Progenitor cell of endocrine pancreas (in vitro differentiated cells): ENCODE results near the gene CIDEC. TPM values are rescaled to one million over a fixed set of nuclear protein-coding genes. Genes with fewer than 3 reads are reported as not detected.

Experiments
- DNase-seq: peaks from one replicate; pipeline ENCODE4 v3.0.0; 2021; ENCODE audit warnings: low spot score; ENCODE audit not compliant: unreplicated experiment
- H3K27ac Mint-ChIP-seq: 2 replicates; pipeline ENCODE4 v1.8.0; 2021; ENCODE audit warnings: mild to moderate bottlenecking, moderate library complexity, mixed read lengths
- H3K27me3 Mint-ChIP-seq: 2 replicates; pipeline ENCODE4 v1.8.0; 2021; ENCODE audit warnings: mixed read lengths
- H3K36me3 Mint-ChIP-seq: 2 replicates; pipeline ENCODE4 v1.8.0; 2022; ENCODE audit warnings: mixed read lengths; ENCODE audit not compliant: insufficient read depth
- H3K4me1 Mint-ChIP-seq: 2 replicates; pipeline ENCODE4 v1.8.0; 2021; ENCODE audit warnings: low read depth, mixed read lengths
- H3K4me3 Mint-ChIP-seq: 2 replicates; pipeline ENCODE4 v1.8.0; 2021; ENCODE audit warnings: low read depth, mild to moderate bottlenecking, moderate library complexity, mixed read lengths
- H3K9me3 Mint-ChIP-seq: 2 replicates; pipeline ENCODE4 v1.8.0; 2021; ENCODE audit warnings: low read depth, mixed read lengths
- total RNA-seq: library from RNA; stranded (reverse); gene quantifications from 2 replicates; pipeline ENCODE4 v1.2.1, GENCODE V29; 2021
- TF ChIP-seq, protein P1 (sequence below): fragments of 200-600 bp; sonication (generic); IDR thresholded peaks from one replicate; pipeline ENCODE4 v1.5.0; 2021; ENCODE audit warnings: antibody characterized with exemption, mild to moderate bottlenecking; ENCODE audit not compliant: unreplicated experiment

The CIDEC gene
- total RNA-seq, 1 donor from 2014 or later: not detected

- H3K4me3 Mint-ChIP-seq: no peak overlapping the region
- TF ChIP-seq, protein P1, sequence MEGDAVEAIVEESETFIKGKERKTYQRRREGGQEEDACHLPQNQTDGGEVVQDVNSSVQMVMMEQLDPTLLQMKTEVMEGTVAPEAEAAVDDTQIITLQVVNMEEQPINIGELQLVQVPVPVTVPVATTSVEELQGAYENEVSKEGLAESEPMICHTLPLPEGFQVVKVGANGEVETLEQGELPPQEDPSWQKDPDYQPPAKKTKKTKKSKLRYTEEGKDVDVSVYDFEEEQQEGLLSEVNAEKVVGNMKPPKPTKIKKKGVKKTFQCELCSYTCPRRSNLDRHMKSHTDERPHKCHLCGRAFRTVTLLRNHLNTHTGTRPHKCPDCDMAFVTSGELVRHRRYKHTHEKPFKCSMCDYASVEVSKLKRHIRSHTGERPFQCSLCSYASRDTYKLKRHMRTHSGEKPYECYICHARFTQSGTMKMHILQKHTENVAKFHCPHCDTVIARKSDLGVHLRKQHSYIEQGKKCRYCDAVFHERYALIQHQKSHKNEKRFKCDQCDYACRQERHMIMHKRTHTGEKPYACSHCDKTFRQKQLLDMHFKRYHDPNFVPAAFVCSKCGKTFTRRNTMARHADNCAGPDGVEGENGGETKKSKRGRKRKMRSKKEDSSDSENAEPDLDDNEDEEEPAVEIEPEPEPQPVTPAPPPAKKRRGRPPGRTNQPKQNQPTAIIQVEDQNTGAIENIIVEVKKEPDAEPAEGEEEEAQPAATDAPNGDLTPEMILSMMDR: no peak
- H3K9me3 Mint-ChIP-seq: no peaks in the 10 kb centered on the region
- no peaks in the 10 kb centered on the region for H3K27me3 Mint-ChIP-seq
- H3K36me3 Mint-ChIP-seq: no peaks in the 10 kb centered on the region
- no peak for DNase-seq
- no peak overlapping the region for H3K27ac Mint-ChIP-seq
- H3K4me1 Mint-ChIP-seq: peaks cover 14% of the 10 kb centered on the region
Measured at GRCh38 chr3:9912294-9912935, 32.4 kb upstream of the CIDEC start.

- Mint-ChIP-seq H3K27ac (no peak overlapping the region), H3K27me3 (no peaks in the 10 kb centered on the region), H3K9me3 (no peaks in the 10 kb centered on the region), H3K4me1 (peaks cover 10% of the 10 kb centered on the region), H3K4me3 (no peak overlapping the region), H3K36me3 (no peaks in the 10 kb centered on the region)
- TF ChIP-seq, protein P1: no peak
- DNase-seq: no peak
Measured at GRCh38 chr3:9911863-9912262, 31.8 kb upstream of the CIDEC start.

GRCh38 chr3:9909221-9910013 is 29.4 kb upstream of the CIDEC start:
- DNase-seq: no peak
- Mint-ChIP-seq H3K4me3 (no peak overlapping the region), H3K9me3 (no peaks in the 10 kb centered on the region), H3K4me1 (peaks cover 2% of the 10 kb centered on the region), H3K36me3 (no peaks in the 10 kb centered on the region), H3K27me3 (no peaks in the 10 kb centered on the region), H3K27ac (no peak overlapping the region)
- TF ChIP-seq, protein P1: no peak

DNA sequence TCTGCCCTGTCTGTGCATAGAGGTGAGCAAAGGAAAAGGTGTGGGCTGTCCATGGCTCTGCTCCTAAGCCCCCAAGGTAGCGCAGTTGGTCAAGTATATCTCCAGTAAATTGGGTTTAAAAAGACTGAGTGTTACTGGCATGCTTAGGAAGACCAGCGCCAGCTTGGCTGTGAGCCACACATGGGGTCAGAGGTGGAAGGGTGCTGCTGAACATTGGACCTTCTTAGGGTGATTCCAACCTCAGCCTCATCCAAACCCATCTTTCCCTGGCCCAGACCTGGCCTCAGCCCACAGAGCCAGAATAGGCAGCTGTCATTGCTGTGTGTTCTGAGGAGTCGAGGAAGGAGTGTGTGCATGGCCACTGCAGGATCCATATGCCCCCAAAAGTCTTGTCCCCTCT is 28.2 kb upstream of the CIDEC start:
- peaks cover 3% of the 10 kb centered on the region for H3K4me1 Mint-ChIP-seq
- DNase-seq: no peak
- H3K9me3 Mint-ChIP-seq: no peaks in the 10 kb centered on the region
- no peak overlapping the region for H3K4me3 Mint-ChIP-seq
- no peaks in the 10 kb centered on the region for H3K36me3 Mint-ChIP-seq
- TF ChIP-seq, protein P1: no peak
- H3K27me3 Mint-ChIP-seq: no peaks in the 10 kb centered on the region
- H3K27ac Mint-ChIP-seq: no peak overlapping the region

DNA sequence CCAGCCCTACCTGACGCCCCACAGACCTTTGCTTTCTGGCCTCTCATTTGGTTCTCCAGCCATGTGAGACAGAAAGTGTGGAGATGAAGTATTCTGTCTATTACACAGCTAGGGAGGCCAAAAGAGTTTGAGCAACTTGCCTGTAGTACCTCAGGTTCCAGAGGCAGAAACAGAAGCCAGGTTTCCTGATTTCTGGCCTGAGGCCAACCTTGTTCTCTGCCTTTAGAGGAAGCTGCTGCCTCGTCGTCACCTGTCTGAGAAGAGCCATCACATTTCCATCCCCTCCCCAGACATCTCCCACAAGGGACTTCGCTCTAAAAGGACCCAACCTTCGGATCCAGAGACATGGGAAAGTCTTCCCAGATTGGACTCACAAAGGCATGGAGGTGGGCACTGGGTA is 26.4 kb upstream of the CIDEC start:
- H3K27ac Mint-ChIP-seq: no peak overlapping the region
- H3K4me3 Mint-ChIP-seq: no peak overlapping the region
- no peaks in the 10 kb centered on the region for H3K36me3 Mint-ChIP-seq
- no peaks in the 10 kb centered on the region for H3K27me3 Mint-ChIP-seq
- H3K4me1 Mint-ChIP-seq: peaks cover 11% of the 10 kb centered on the region
- TF ChIP-seq, protein P1: no peak
- DNase-seq: no peak
- H3K9me3 Mint-ChIP-seq: no peaks in the 10 kb centered on the region
